Measurements from ENCODE around the gene USP10.

USP10 gene

GRCh38 chr16:84724606-84725309 is 25.0 kb downstream of the USP10 start:
- Histone ChIP-seq H3K23ac (ENCODE audit: low read length) (no peak overlapping the region), H3K27ac (ENCODE audit: low read depth, low read length) (no peak overlapping the region), H4K12ac (ENCODE audit: low read depth, low read length) (no peak overlapping the region), H3K27me3 (ENCODE audit: insufficient read depth, low read length) (no peaks in the 10 kb centered on the region), H2BK12ac (ENCODE audit: low read length) (no peak overlapping the region), H3K4me1 (ENCODE audit: control insufficient read depth in 1 of 2, insufficient read depth in 2 of 2, low read length in 2 of 2) (peaks cover 11 to 12% of the 10 kb centered on the region in 2 experiments), H3K36me3 (ENCODE audit: control insufficient read depth in 1 of 2, insufficient read depth in 2 of 2, low read length in 2 of 2) (peaks cover 1 to 3% of the 10 kb centered on the region in 2 experiments), H3K4me3 (ENCODE audit: low read depth, low read length) (no peak overlapping the region), H3K9ac (ENCODE audit: low read length) (no peak overlapping the region), H4K91ac (ENCODE audit: low read depth, low read length) (no peak overlapping the region), H2AFZ (ENCODE audit: insufficient read depth, low read length, poor library complexity) (no peak overlapping the region), H3K4me2 (ENCODE audit: low read length) (no peak overlapping the region), H3K18ac (ENCODE audit: low read length) (no peak overlapping the region), H3K79me2 (ENCODE audit: control insufficient read depth, insufficient read depth, low read length, poor library complexity) (peaks cover 21% of the 10 kb centered on the region), H4K8ac (ENCODE audit: low read depth, low read length) (no peak overlapping the region), H3K14ac (ENCODE audit: low read length) (no peak overlapping the region), H3K79me1 (ENCODE audit: low read length) (peaks cover 9% of the 10 kb centered on the region), H3K4ac (ENCODE audit: low read depth, low read length) (no peak overlapping the region), H3K9me3 (ENCODE audit: insufficient read depth, low read depth, low read length) (no peaks in the 10 kb centered on the region), H2BK120ac (ENCODE audit: insufficient read depth, low read length, poor library complexity) (no peak overlapping the region), H2AK5ac (ENCODE audit: low read length) (no peak overlapping the region), H2BK5ac (ENCODE audit: low read depth, low read length, poor library complexity) (no peak overlapping the region)
- WGBS (ENCODE audit: extremely low coverage, insufficient coverage, insufficient read length): no CpG with 5 or more reads among the region's 6 CpGs
- DNase-seq: no peak

- WGBS (ENCODE audit: extremely low coverage, insufficient coverage, insufficient read length): no CpG with 5 or more reads among the region's 9 CpGs
- peaks cover 1 to 3% of the 10 kb centered on the region in 2 experiments for H3K36me3 ChIP-seq (ENCODE audit: control insufficient read depth in 1 of 2, insufficient read depth in 2 of 2, low read length in 2 of 2)
These were observed 25.8 kb downstream of the USP10 start for GRCh38 chr16:84725481-84726078.

GRCh38 chr16:84726079-84726668 is 26.4 kb downstream of the USP10 start:
- Histone ChIP-seq H3K27ac (ENCODE audit: low read depth, low read length) (peak overlapping the region; percentile 82), H3K14ac (ENCODE audit: low read length) (no peak overlapping the region), H4K8ac (ENCODE audit: low read depth, low read length) (peak overlapping the region; percentile 50), H3K9ac (ENCODE audit: low read length) (no peak overlapping the region), H3K4me2 (ENCODE audit: low read length) (peak overlapping the region; percentile 11), H3K36me3 (ENCODE audit: control insufficient read depth in 1 of 2, insufficient read depth in 2 of 2, low read length in 2 of 2) (peaks cover 1 to 3% of the 10 kb centered on the region in 2 experiments), H3K79me1 (ENCODE audit: low read length) (peaks cover 11% of the 10 kb centered on the region), H3K18ac (ENCODE audit: low read length) (peak overlapping the region; percentile 20), H3K9me3 (ENCODE audit: insufficient read depth, low read depth, low read length) (no peaks in the 10 kb centered on the region), H3K27me3 (ENCODE audit: insufficient read depth, low read length) (no peaks in the 10 kb centered on the region), H4K91ac (ENCODE audit: low read depth, low read length) (peak overlapping the region; percentile 50), H3K4me3 (ENCODE audit: low read depth, low read length) (no peak overlapping the region), H3K4me1 (ENCODE audit: control insufficient read depth in 1 of 2, insufficient read depth in 2 of 2, low read length in 2 of 2) (peaks cover 11 to 14% of the 10 kb centered on the region in 2 experiments), H2BK120ac (ENCODE audit: insufficient read depth, low read length, poor library complexity) (no peak overlapping the region), H3K23ac (ENCODE audit: low read length) (no peak overlapping the region), H2AK5ac (ENCODE audit: low read length) (no peak overlapping the region), H2BK12ac (ENCODE audit: low read length) (no peak overlapping the region), H3K4ac (ENCODE audit: low read depth, low read length) (peak overlapping the region; percentile 41), H4K12ac (ENCODE audit: low read depth, low read length) (no peak overlapping the region), H2AFZ (ENCODE audit: insufficient read depth, low read length, poor library complexity) (no peak overlapping the region), H2BK5ac (ENCODE audit: low read depth, low read length, poor library complexity) (peak overlapping the region; percentile 57), H3K79me2 (ENCODE audit: control insufficient read depth, insufficient read depth, low read length, poor library complexity) (peaks cover 18% of the 10 kb centered on the region)
- no CpG with 5 or more reads among the region's 12 CpGs for WGBS (ENCODE audit: extremely low coverage, insufficient coverage, insufficient read length)
- peak; percentile 99 to 100 for DNase-seq

More at GRCh38 chr16:84725481-84726078, 25.8 kb downstream of the USP10 start:
- peaks cover 11 to 14% of the 10 kb centered on the region in 2 experiments for H3K4me1 ChIP-seq (ENCODE audit: control insufficient read depth in 1 of 2, insufficient read depth in 2 of 2, low read length in 2 of 2)
- no peak overlapping the region for H2BK120ac ChIP-seq (ENCODE audit: insufficient read depth, low read length, poor library complexity)
- H3K9ac ChIP-seq (ENCODE audit: low read length): no peak overlapping the region
- peaks cover 11% of the 10 kb centered on the region for H3K79me1 ChIP-seq (ENCODE audit: low read length)
- no peak overlapping the region for H4K91ac ChIP-seq (ENCODE audit: low read depth, low read length)
- no peak overlapping the region for H3K18ac ChIP-seq (ENCODE audit: low read length)
- H3K14ac ChIP-seq (ENCODE audit: low read length): no peak overlapping the region
- H3K79me2 ChIP-seq (ENCODE audit: control insufficient read depth, insufficient read depth, low read length, poor library complexity): peaks cover 21% of the 10 kb centered on the region
- H2AK5ac ChIP-seq (ENCODE audit: low read length): no peak overlapping the region
- H3K4me2 ChIP-seq (ENCODE audit: low read length): peak overlapping the region; percentile 6
- H4K12ac ChIP-seq (ENCODE audit: low read depth, low read length): no peak overlapping the region
- no peak overlapping the region for H4K8ac ChIP-seq (ENCODE audit: low read depth, low read length)
- no peaks in the 10 kb centered on the region for H3K9me3 ChIP-seq (ENCODE audit: insufficient read depth, low read depth, low read length)
- H3K23ac ChIP-seq (ENCODE audit: low read length): no peak overlapping the region
- no peaks in the 10 kb centered on the region for H3K27me3 ChIP-seq (ENCODE audit: insufficient read depth, low read length)
- H2AFZ ChIP-seq (ENCODE audit: insufficient read depth, low read length, poor library complexity): no peak overlapping the region
- H3K4ac ChIP-seq (ENCODE audit: low read depth, low read length): no peak overlapping the region
- no peak overlapping the region for H3K4me3 ChIP-seq (ENCODE audit: low read depth, low read length)
- H3K27ac ChIP-seq (ENCODE audit: low read depth, low read length): peak overlapping the region; percentile 55
- no peak overlapping the region for H2BK12ac ChIP-seq (ENCODE audit: low read length)
- DNase-seq: peak; percentile 75 to 88
- H2BK5ac ChIP-seq (ENCODE audit: low read depth, low read length, poor library complexity): no peak overlapping the region

GRCh38 chr16:84726669-84727467 is 27.1 kb downstream of the USP10 start:
- Histone ChIP-seq H2BK120ac (ENCODE audit: insufficient read depth, low read length, poor library complexity) (peak overlapping the region; percentile 88), H3K4me3 (ENCODE audit: low read depth, low read length) (no peak overlapping the region), H4K91ac (ENCODE audit: low read depth, low read length) (peak overlapping the region; percentile 50), H3K23ac (ENCODE audit: low read length) (peak overlapping the region; percentile 40), H2BK5ac (ENCODE audit: low read depth, low read length, poor library complexity) (peak overlapping the region; percentile 57), H3K27me3 (ENCODE audit: insufficient read depth, low read length) (no peaks in the 10 kb centered on the region), H3K36me3 (ENCODE audit: control insufficient read depth in 1 of 2, insufficient read depth in 2 of 2, low read length in 2 of 2) (peaks cover 0 to under 1% of the 10 kb centered on the region in 2 experiments), H3K18ac (ENCODE audit: low read length) (peak overlapping the region; percentile 75), H2AK5ac (ENCODE audit: low read length) (peak overlapping the region; percentile 41), H3K79me2 (ENCODE audit: control insufficient read depth, insufficient read depth, low read length, poor library complexity) (peaks cover 16% of the 10 kb centered on the region), H3K14ac (ENCODE audit: low read length) (peak overlapping the region; percentile 64), H3K4me1 (ENCODE audit: control insufficient read depth in 1 of 2, insufficient read depth in 2 of 2, low read length in 2 of 2) (peaks cover 11 to 14% of the 10 kb centered on the region in 2 experiments), H3K9me3 (ENCODE audit: insufficient read depth, low read depth, low read length) (no peaks in the 10 kb centered on the region), H3K9ac (ENCODE audit: low read length) (no peak overlapping the region), H3K4ac (ENCODE audit: low read depth, low read length) (peak overlapping the region; percentile 89), H2BK12ac (ENCODE audit: low read length) (peak overlapping the region; percentile 37), H3K4me2 (ENCODE audit: low read length) (peak overlapping the region; percentile 11), H4K12ac (ENCODE audit: low read depth, low read length) (peak overlapping the region; percentile 7), H2AFZ (ENCODE audit: insufficient read depth, low read length, poor library complexity) (no peak overlapping the region), H3K79me1 (ENCODE audit: low read length) (peaks cover 11% of the 10 kb centered on the region), H4K8ac (ENCODE audit: low read depth, low read length) (peak overlapping the region; percentile 58), H3K27ac (ENCODE audit: low read depth, low read length) (peak overlapping the region; percentile 82)
- no CpG with 5 or more reads among the region's 14 CpGs for WGBS (ENCODE audit: extremely low coverage, insufficient coverage, insufficient read length)
- peak in 1 of 2 donors; percentile 39 for DNase-seq

Measured in trophoblast cell (in vitro differentiated cells and primary cell).